NCI-H345 (cell line): ENCODE measurements around the gene PBOV1.

Experiments
- DNase-seq: peaks from one replicate; lab custom pipeline; 2025; lab: John Stamatoyannopoulos, UW

The PBOV1 gene

DNA sequence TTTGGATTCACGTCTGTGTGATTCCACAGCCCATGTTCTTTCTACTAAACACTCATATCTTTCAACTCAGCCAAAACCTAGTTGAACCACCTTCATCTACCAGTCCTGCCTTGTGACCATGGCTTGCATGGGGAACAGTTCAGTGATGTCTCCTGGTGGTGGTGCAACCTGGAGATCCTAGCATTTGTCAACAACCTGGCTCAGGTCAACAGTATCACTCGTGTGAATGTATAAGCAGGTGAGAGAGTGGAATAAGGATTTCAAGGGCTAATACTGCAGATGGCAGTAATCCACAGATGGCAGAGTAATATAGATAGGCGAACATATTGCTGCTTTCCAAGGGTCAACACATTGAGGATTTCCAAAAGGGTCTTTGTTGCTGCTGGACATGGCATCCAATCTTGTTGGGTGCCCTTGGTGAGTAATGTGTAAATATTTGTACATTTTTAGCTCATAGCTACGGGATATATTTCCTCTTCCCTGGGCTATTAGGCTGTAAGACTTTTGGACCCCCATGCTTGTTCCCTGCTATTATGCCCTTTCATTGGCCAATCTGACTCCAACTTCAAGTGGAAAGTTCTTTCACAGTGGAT lies 13.4 kb downstream of the PBOV1 start:
- DNase-seq = no peak

- DNase-seq = no peak
These were observed 14.0 kb downstream of the PBOV1 start for GRCh38 chr6:138204303-138204702.

- peak; percentile 47 for DNase-seq
These were observed 15.0 kb downstream of the PBOV1 start for GRCh38 chr6:138203315-138203714.

DNA sequence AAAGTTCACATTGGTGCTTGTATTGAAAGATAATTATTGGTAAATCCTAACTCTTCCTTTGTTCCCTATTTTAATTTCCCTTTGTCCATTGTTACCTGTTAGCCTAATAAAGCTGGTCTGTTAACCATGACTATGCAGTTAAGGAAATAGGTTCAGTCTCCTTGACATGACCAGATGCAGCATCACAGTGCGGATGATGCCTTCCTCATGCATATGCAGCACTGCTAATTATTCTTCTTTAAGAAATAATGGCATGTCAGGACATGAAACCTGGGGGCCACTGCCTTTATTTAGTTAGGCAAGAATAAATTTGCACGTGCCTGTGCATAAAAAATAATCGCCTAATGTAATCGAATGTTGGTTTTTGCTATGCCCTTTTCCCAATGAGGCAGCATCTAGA lies 16.5 kb downstream of the PBOV1 start:
- no peak for DNase-seq

- no peak for DNase-seq
These were observed 19.7 kb downstream of the PBOV1 start for GRCh38 chr6:138198430-138199091.

DNA sequence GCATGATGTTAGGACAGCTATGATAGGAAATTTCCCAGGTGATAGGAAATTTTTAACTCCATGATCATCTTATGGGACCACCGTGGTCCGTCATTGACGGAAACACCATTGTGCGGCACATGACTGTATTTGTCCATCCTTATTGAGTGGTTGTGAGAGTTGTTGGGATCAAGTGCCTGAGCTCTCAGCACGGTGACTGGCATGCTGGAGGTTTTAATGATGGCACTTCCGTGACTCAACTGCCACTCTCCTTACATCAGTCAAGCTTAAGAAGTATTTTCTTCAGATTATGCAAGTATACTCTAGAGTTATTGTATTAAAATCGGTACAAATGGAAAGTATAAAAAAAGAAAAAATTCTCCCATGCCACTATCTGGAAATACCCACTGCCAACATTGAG lies 20.7 kb downstream of the PBOV1 start:
- no peak for DNase-seq

- DNase-seq = no peak
These were observed 22.1 kb downstream of the PBOV1 start for GRCh38 chr6:138196122-138196738.

DNA sequence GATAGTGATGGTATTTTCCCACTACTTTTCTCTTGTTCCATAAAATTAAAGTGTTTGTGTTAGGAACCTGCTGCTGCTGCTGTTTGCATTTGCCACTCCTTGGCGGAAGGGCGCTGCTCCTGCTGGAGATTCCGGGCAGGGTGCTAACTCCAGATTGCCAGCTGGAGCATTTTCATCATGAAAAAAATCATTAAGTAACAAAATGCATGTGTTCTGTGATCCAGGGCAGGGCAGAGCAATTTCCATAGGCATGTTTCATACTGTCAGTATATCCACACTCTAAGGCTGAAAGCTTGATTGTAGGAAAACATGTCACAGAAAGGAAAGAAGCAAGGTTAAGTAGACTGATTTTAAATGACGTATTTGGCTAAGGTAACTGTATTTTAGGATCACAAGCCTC lies 24.0 kb downstream of the PBOV1 start:
- no peak for DNase-seq

GRCh38 chr6:138188278-138188941 lies 29.9 kb downstream of the PBOV1 start:
- DNase-seq = peak; percentile 87

DNA sequence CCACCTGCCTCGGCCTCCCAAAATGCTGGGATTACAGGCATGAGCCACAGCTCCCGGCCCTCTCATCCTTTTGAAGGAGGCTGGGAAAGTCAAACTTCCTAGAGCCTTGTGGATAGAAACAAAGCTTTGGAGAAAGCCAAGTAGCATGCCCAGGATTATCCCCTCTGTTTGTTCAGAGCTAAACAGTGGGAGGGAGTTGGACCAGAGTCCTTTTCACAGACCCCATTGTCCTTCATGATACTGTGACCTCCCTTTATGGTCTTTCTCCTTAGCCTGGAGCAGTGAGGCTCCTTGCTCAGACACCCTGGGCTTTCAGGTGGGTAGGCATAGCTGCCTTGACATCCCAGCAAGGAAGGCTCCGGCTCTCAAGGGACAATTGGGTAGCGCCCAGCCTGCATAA lies 31.1 kb downstream of the PBOV1 start:
- no peak for DNase-seq

- DNase-seq = no peak
These were observed 34.1 kb downstream of the PBOV1 start for GRCh38 chr6:138184230-138184629.

DNA sequence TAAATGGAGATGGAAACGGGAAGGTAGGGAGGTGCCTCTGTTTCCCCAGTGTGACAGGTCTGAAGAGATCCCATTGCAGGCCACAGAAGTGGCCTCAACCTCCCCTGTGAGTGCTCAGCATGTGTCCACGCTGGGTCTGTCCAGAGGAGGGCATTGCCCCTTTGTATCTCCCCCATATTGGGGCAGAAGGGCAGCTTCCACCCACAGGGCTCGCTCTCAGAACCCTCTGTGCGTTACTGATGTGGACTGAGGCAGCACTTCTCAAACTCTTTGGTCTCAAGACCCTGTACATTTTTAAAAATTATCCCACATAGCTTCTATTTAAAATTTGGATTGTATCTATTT lies 34.5 kb downstream of the PBOV1 start:
- no peak for DNase-seq

DNA sequence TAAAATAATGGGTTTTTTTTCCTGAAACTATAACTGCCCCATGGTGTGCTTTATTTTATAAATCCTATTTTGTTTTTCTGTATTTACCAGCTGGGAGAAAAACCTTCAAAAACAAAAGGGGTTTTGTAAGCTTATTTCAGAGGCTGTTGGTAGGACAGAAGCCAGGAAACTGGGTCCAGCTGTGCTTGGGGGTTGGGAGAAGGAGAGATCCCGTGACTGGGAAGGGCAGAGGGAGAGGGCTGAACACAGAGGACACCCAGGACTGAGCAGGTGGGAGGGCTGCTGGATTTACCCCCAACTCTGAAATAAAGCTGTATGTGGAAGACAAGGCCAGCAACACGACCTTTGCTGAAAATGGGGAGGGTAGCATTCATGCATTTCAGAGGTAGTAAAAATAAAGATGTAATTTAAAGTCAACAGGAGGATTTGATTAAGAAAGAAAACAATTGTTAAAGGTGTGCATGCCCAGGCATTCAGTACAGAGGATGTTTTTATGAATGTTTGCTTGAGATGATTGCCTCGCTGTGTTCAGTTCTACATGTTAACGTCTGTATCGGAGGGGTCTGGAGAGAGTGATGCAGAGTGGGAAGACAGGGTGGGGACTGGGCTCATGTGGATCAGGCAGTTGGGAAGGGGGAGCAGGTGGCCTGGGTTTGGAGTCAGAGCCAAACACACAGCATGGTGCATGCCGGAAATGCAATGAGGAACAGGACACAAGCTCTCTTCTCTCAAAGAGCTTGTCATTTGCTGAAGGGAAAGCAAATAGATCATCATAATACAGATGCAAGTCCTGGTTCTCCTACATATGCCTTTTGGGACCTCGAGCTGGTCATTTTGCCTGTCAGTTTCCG lies 35.1 kb downstream of the PBOV1 start:
- DNase-seq = peak; percentile 90

DNA sequence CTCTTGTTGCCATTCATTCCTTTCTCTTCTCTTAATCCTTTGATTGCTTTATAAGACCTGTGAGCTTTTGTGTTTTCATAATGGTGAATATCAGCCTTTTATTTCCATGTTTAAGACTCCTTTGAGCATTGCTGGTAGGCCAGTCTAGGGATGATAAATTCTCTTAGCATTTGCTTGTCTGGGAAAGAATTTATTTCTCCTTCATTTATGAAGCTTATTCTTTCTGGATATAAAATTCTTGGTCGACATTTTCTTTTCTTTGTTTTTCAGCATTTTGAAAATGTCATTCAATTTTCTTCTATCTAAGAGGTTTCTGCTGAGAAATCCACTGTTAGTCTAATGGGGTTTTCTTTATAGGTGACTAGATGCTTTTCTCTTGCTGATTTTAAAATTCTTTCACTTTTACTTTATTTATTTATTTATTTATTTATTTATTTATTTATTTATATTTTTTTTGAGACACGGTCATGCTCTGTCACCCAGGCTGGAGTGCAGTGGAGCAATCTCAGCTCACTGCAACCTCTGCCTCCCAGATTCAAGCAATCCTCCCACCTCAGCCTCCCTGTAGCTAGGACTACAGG lies 41.5 kb downstream of the PBOV1 start:
- DNase-seq = no peak

DNA sequence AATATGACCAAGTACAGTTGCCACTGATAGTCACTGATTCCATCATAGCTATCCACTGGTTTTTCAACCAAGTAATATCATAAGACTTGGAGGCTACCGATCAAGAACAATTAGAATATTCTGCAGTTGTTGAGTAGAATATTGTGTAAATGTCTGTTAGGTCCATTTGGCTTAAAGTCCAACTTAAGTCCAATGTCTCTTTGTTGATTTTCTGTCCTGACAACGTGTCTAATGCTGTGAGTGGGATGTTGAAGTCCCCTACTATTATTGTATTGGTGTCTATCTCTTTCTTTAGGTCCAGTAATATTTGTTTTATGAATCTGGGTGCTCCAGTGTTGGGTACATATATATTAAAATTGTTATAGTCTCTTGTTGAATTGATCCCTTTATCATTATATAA lies 42.7 kb downstream of the PBOV1 start:
- DNase-seq = no peak
